Measurements from ENCODE around the gene NEDD4.
"Not testable (repeated sequence)": the region's sequence is repeated elsewhere in the genome, so short reads cannot be mapped to it uniquely, and the experiment has no call there.

The NEDD4 gene

GRCh38 chr15:55891196-55891595 is 102.2 kb downstream of the NEDD4 start:
- DNase-seq, result no peak

- no peak for DNase-seq
These were observed 109.2 kb downstream of the NEDD4 start for GRCh38 chr15:55884223-55884622.

DNA sequence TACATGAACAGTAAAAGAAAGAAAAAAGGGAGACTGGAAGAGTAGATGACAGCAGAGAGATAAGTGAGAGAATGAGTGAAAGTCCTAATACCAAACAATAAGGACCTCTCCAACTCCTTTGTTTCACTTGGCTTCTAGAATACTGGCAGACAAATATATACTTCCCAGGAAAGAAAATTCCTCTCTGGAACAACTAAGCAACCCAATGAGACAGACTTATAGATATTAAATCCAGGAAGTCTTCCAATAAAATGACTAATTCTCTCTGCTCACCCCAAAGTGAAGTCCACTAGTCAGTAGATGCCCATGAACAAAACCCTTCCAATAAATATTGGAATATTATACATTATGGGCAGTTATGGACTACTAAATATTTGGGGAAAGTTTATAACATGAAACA is 114.2 kb downstream of the NEDD4 start:
- DNase-seq, result no peak

- DNase-seq, result no peak
These were observed 120.2 kb downstream of the NEDD4 start for GRCh38 chr15:55873024-55873720.

- DNase-seq, result no peak
These were observed 120.9 kb downstream of the NEDD4 start for GRCh38 chr15:55872471-55872870.

GRCh38 chr15:55869660-55870059 is 123.8 kb downstream of the NEDD4 start:
- DNase-seq, result no peak

- DNase-seq, result no peak
These were observed 124.7 kb downstream of the NEDD4 start for GRCh38 chr15:55868707-55869106.

GRCh38 chr15:55868291-55868690 is 125.1 kb downstream of the NEDD4 start:
- not testable (repeated sequence) for DNase-seq

DNA sequence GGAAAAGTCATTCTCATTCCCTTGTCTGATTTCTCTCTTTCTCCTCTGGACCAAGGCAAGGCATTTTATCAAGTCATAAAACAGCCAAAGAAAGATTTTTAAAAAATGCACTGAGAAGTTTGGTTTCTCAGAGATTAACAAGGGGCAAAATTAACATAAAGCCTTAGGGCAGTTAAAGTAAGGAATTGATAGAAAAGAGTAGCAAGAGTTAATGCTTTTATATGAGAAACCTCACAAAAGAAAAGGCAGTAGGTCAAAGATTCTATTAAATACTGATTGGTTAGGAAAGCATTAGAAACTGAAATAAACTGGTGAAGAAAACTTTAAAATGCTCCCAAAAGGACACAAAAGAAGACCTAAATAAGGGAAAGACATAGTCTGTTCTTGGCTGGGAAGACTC is 129.5 kb downstream of the NEDD4 start:
- DNase-seq, result no peak

- no peak for DNase-seq
These were observed 132.3 kb downstream of the NEDD4 start for GRCh38 chr15:55861115-55861514.

DNA sequence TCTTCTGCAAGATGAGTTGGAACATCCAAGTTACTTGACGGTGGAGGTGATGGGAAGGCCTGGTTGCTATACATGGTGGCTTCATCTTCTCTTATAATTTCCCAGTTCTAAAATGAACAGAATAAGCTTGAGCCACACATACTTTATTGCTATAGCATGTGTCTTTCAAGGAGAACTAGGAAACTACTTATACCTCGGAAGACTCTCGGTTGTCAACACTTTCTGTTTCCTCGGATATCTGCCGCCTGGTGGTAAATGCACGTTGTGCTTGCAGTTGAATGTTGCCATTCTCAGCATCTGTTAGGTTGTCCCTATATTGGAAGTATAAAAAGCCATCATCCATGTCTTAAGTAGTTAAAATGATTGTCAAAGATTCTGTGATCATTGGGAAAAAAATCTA is 132.9 kb downstream of the NEDD4 start:
- no peak for DNase-seq

GRCh38 chr15:55859681-55860080 is 133.7 kb downstream of the NEDD4 start:
- no peak for DNase-seq

DNA sequence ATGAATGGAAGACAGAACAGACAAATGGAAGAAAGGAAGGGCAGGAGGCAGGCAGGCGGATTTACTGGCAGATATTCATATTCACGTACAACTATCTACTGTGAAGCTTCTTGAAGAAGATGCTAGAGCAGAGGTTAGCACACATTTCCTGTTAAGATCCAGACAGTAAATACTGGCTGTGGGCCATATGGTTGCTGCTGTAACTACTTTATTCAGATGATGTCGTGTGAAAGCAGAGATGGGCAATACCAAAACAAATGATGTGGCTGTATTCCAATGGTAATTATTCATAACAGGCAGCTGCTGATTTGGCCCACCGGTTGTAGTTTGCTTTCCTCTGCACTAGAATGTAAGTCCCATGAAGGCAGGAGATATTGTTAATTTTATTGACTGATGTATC is 134.8 kb downstream of the NEDD4 start:
- no peak for DNase-seq

DNA sequence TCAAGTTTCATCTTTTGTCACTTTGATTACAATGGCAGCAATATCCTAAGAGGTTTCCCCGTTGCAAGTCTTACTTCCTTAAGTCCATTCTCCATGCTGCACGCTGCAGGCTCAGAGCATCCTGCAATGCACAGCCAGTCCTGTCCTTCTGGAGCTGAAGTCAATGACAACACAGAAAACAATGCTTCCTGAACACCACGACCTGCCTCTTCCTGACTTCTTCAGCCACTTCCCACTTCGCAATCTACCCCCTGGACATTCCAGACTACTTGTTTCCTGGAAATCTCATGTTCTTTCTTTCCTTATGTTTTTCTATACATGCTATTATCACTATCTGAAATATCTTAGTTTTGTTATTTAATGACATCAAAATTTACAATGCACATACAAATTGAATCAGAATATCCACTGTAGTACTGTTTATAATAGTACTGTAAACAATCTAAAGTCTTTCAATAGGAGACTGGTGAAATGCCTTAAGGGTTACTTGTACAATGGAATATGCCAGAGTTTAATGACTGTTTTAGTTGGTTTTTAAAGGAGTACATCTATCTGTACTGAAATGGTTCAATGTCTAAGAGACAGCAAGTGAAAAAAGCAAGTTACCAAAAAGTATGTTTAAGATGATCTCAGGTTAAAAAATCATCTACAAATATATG is 136.8 kb downstream of the NEDD4 start:
- DNase-seq, result no peak

- no peak for DNase-seq
These were observed 140.3 kb downstream of the NEDD4 start for GRCh38 chr15:55853134-55853533.

DNA sequence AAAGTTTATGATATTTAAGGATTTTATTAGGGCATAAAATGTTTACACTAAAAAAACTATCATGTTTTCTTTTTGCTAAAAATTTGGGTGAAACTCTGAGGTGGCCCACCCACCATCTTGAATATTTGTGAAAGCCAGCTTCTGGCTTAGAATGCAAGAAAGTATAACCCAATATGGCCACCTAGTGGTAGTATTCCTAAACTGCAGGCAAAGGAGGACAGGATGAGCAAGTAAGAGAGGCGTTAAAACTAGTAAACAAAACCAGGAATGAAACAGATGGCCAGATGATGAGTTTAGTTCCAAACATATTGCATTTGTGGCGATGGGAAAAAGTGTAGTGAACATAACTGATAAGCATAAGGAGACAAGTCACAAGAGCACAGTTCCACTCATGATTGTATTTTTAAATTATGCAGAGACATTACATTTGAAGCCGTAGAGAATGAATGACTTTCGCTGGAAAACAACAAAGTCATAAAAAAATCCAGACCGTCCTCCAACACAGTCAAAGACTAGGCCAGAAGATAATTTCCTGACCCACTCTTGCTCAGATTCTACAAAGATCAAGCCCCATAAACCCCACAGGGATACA is 147.2 kb downstream of the NEDD4 start:
- peak in 1 of 2 donors; percentile 47 for DNase-seq

GRCh38 chr15:55842897-55843296 is 150.5 kb downstream of the NEDD4 start:
- DNase-seq, result not testable (repeated sequence)

DNA sequence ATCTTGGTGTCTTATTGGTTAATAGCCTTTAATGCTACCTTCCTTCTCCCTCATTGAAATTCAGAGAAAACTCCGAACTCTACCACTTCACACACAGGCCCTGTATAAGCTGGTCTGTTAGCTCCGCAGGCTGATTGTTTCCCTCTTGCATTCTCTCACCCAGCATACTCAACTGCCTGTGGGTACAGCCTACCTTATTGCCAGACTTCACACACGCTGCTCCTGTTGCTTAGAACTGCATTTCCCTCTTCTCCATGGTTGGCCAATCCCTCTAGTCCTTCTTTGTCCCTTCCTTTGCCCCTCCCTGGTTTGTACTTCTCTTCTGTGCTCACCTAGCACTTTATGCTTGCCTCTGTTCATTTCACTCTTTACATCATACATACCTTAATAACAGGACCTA is 157.5 kb downstream of the NEDD4 start:
- DNase-seq, result no peak

- no peak for DNase-seq
These were observed 159.1 kb downstream of the NEDD4 start for GRCh38 chr15:55834331-55834730.

- DNase-seq, result no peak
These were observed 163.6 kb downstream of the NEDD4 start for GRCh38 chr15:55829826-55830225.

DNA sequence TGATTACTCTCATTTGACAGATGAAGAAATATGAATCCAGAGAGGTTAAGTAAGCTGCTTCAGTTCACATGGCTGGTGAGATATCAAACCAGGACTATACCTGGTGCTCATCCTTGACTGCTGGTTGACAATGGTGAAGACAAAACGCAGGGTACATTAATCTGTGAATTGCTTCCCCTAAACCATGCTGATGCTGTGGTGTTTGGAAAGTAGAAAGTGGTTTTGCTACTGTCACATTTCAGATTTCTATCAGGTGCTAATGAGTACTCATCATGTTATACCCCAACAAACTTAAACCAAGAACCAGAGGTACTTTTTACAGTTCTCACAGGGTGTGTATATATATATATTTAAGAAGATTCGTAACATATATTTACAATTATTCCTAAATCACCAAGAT is 165.5 kb downstream of the NEDD4 start:
- no peak for DNase-seq

GRCh38 chr15:55827204-55827603 is 166.2 kb downstream of the NEDD4 start:
- no peak for DNase-seq

DNA sequence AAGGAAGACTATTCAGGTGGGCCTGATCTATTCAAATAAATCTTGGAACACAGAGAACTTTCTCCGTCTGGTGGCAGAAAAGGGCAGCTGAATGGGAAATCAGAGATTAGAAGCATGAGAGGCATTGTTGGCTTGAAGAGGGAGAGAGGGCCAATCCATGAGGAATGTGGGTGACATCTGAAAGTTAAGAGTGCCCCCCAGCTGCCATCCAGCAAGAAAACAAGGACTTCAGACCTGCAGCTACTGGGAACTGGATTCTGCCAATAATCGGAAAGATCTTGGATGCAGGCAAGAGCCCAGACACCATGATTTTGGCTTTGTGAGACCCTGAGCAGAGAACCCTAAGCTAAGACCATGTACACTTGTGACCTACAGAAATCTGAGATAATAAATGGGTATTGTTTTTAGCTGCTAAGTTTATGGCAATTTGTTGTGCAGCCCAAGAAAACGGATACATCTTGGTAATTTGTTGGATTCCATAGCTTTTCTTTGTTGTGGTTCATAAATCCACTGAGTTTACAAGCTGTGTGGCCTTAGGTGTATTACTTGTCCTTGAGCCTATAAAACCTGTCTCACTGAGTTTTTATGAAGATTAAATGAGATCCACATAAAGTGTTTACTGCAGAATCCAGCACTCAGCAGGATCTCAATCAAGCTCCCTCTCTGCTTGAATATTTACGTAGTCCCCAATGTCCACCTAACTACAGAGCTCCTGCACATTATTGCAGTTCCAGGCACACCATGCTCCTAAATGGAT is 168.4 kb downstream of the NEDD4 start:
- DNase-seq, result no peak
